Measurements from ENCODE around the gene LMO1.

- TF ChIP-seq CTCF (IDR thresholded peaks at IDR 0.05) (no peak), POLR2A (IDR thresholded peaks at IDR 0.05) (no peak)
These were observed 41.7 kb downstream of the LMO1 start for GRCh38 chr11:8221917-8222495.
